HepG2 (cell line): Measurements from ENCODE around the gene ZNF524. TPM values are rescaled to one million over a fixed set of nuclear protein-coding genes. Genes with fewer than 3 reads are reported as not detected.

ENCODE experiments used
- ATAC-seq: fragments of 200-7000 bp; cut with Tn5 transposase; 3 replicates; pipeline ENCODE4 v1.9.1; 2020; ENCODE audit warnings: mild to moderate bottlenecking, moderate library complexity
- BruUV-seq: library from RNA; stranded (reverse); fragments of 400-500 nt; replicated peaks from 2 replicates; lab custom pipeline; 2021; lab: Mats Ljungman, UMichigan
- CTCF ChIA-PET: fragments of 300-600 bp; formaldehyde crosslinking; extraction: SDS; loops from one replicate; lab custom pipeline; 2021; ENCODE audit warnings: low total read pairs, inconsistent platforms, low intra/inter-chr PET ratio; lab: Yijun Ruan, JAX
- POLR2A ChIA-PET: fragments of 350-600 bp; sonication (Branson Sonifier 250); formaldehyde crosslinking; loops from one replicate; lab custom pipeline; 2020; ENCODE audit warnings: antibody characterized with exemption, inconsistent platforms; lab: Yijun Ruan, JAX
- DNase-seq: peaks from one replicate; pipeline ENCODE4 v3.0.0-alpha.2; 2015; ENCODE audit warnings: low spot score
- FAIRE-seq: peaks from 3 replicates; lab custom pipeline; 2011; peaks lifted over from hg19 to GRCh38; lab: Jason Lieb, UNC
- H2AFZ ChIP-seq: one replicate; pipeline ENCODE4 v1.6.1; 2011; ENCODE audit warnings: low read length, inconsistent platforms
- H3K27ac ChIP-seq: fragments of 300-600 bp; 3 replicates; pipeline ENCODE4 v1.8.0; 2011; ENCODE audit warnings: mixed run types, mild to moderate bottlenecking, mixed read lengths, low read length, inconsistent platforms; ENCODE audit not compliant: insufficient read depth; ENCODE audit errors: extremely low read length
- H3K27me3 ChIP-seq, 2 experiments: fragments of 200-600 bp in 1 of 2; 2 replicates in 1 of 2; 3 replicates in 1 of 2; pipeline versions ENCODE4 v1.6.0 to v1.8.0; 2011; ENCODE audit warnings: low read length in 2 of 2, mild to moderate bottlenecking in 2 of 2, moderate library complexity in 2 of 2, inconsistent platforms in 1 of 2; ENCODE audit not compliant: insufficient read depth in 2 of 2, control insufficient read depth in 1 of 2
- H3K36me3 ChIP-seq, 2 experiments: fragments of 200-600 bp in 1 of 2; replicated peaks in 1 of 2; 2 replicates in 1 of 2; 3 replicates in 1 of 2; pipeline versions ENCODE4 v1.5.1 to v1.8.0; 2011; ENCODE audit warnings: low read length in 2 of 2, inconsistent platforms in 1 of 2; ENCODE audit not compliant: insufficient read depth in 2 of 2, control insufficient read depth in 1 of 2
- H3K4me1 ChIP-seq: 2 replicates; pipeline ENCODE4 v1.5.1; 2012; ENCODE audit warnings: low read length, inconsistent platforms; ENCODE audit not compliant: insufficient read depth
- H3K4me2 ChIP-seq: 2 replicates; pipeline ENCODE4 v1.6.0; 2011; ENCODE audit warnings: low read depth, low read length, inconsistent platforms
- H3K4me3 ChIP-seq, 3 experiments: fragments of 200-600 bp in 1 of 3; sonication (generic), shearing (Covaris generic) in 1 of 3; replicated peaks in 1 of 3; 2 replicates each; pipeline ENCODE4 v1.5.1; 2011 to 2016; ENCODE audit warnings: low read length in 3 of 3, inconsistent platforms in 2 of 3, low read depth in 2 of 3, mild to moderate bottlenecking in 2 of 3, control low read depth in 1 of 3, mixed read lengths in 1 of 3; ENCODE audit not compliant: insufficient read depth in 1 of 3
- H3K79me2 ChIP-seq: one replicate; pipeline ENCODE4 v1.6.1; 2011; ENCODE audit warnings: low read length, inconsistent platforms; ENCODE audit not compliant: insufficient read depth
- H3K9ac ChIP-seq: 2 replicates; pipeline ENCODE4 v1.6.0; 2011; ENCODE audit warnings: mild to moderate bottlenecking, low read depth, low read length, inconsistent platforms; ENCODE audit not compliant: insufficient read depth
- H3K9me3 ChIP-seq: 2 replicates; pipeline ENCODE4 v1.5.1; 2012; ENCODE audit warnings: mild to moderate bottlenecking, low read length
- H4K20me1 ChIP-seq: 2 replicates; pipeline ENCODE4 v1.6.0; 2011; ENCODE audit warnings: inconsistent platforms, mild to moderate bottlenecking, low read length, moderate library complexity; ENCODE audit not compliant: insufficient read depth
- DPF2 ChIP-seq: sonication (generic); formaldehyde crosslinking; IDR thresholded peaks from 2 replicates; pipeline ENCODE4 v1.4.0; 2020; ENCODE audit warnings: mild to moderate bottlenecking, low read depth, missing genetic modification reagents, borderline replicate concordance
- TAF1 ChIP-seq: sonication (generic); formaldehyde crosslinking; IDR thresholded peaks from 2 replicates; pipeline ENCODE4 v1.4.0; 2020; ENCODE audit warnings: missing genetic modification reagents
- WGBS: methylation state at CpG from one replicate; pipeline ENCODE4 v1.1.6; 2017; ENCODE audit warnings: low lambda C conversion rate; 5-methylcytosine and 5-hydroxymethylcytosine counted together
- in situ Hi-C: cut with HindIII; loops from 2 replicates; pipeline ENCODE4 v1.10.0; 2017; ENCODE audit warnings: low pct_unique_long_range_greater_than_20kb; ENCODE audit not compliant: extremely low pct_ligation_motif_present
- intact Hi-C: fragments of 100-400 bp; cut with micrococcal nuclease; formaldehyde crosslinking; loops from one replicate; pipeline ENCODE4 v1.10.0; 2022; ENCODE audit not compliant: unreplicated experiment
- polyA plus RNA-seq, 8 experiments: library from polyadenylated mRNA; depleted of rRNA in 3 of 8; stranded (reverse) in 7 of 8; unstranded in 1 of 8; fragments of >200 nt; fragmentation: Illumina TruSeq in 4 of 8; extraction: Trizol in 4 of 8; gene quantifications; 2 replicates each; pipeline versions ENCODE4 v1.2.1 to v1.2.3, GENCODE V29; 2011 to 2016; ENCODE audit warnings: low read depth in 4 of 8, missing spikeins in 1 of 8, mixed read lengths in 1 of 8; ENCODE audit not compliant: insufficient read depth in 1 of 8
- total RNA-seq, 5 experiments: library from RNA; depleted of rRNA; stranded (reverse); fragments of >200 nt; fragmentation: Illumina TruSeq; extraction: Trizol; gene quantifications; 2 replicates each; pipeline ENCODE4 v1.2.3, GENCODE V29; 2016; ENCODE audit warnings: low read depth in 1 of 5
- TF ChIP-seq, protein P1 (sequence below): IDR thresholded peaks from 2 replicates; pipeline ENCODE4 v1.4.0; 2020; ENCODE audit warnings: mild to moderate bottlenecking, missing genetic modification reagents

ZNF524 gene
- total and polyA plus RNA-seq, 2 of the 13 experiments (the other 11 are each of a cell fraction or from before 2014, with no cell fraction given) = 3.2 to 4.6 TPM

DNA sequence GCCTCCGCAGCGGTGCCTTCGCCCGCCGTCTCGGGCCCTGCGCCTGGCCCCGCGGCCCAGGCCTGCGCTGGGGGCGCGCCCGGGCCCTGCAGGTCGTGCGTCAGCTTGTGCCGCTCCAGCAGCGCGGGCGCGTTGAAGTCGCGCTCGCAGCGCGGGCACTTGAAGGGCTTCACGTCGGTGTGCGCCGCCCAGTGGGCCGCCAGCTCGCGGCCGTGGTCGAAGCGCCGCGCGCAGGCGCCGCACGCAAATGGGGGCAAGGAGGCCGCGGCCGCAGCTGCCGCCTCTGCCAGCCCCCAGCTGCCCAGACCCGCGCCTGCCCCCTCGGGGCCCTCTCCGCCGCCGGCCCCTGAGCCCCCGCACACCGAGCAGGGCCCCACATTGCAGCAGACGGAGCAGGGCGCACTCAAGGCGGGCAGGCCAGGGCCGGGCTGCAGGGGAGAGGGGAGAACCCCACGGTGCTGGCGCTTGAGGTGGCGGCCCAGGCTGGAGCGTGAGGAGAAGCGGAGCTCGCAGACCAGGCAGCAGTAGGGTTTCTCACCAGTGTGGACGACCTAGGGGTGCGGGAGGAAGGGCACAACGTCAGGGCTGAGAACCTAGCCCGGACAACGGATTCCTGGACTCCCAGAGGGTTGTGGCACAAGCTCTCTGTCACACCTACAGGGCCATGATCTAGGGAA, 6.9 kb upstream of the ZNF524 start:
- no peak for ATAC-seq
- Histone ChIP-seq H4K20me1 (0 out of 2 replicates have a peak, but pooled peaks cover under 1% of the 10 kb centered on the region), H3K4me2 (no peak overlapping the region), H3K4me3 (no peak overlapping the region), H3K27ac (no peak overlapping the region), H3K9me3 (no peaks in the 10 kb centered on the region), H3K4me1 (peaks cover 2% of the 10 kb centered on the region), H3K79me2 (no peaks in the 10 kb centered on the region), H3K27me3 (no peaks in the 10 kb centered on the region), H3K36me3 (peaks cover 10 to 29% of the 10 kb centered on the region in 2 experiments; a peak in 4 of 5 replicates), H2AFZ (no peak overlapping the region), H3K9ac (no peak overlapping the region)
- intact Hi-C loops = no loop called here
- ChIA-PET POLR2A (no interaction called here), CTCF (no interaction called here)
- no peak for TF ChIP-seq DPF2 (CRISPR knock-in tag)
- TF ChIP-seq TAF1 (CRISPR knock-in tag) = no peak
- TF ChIP-seq, protein P1, sequence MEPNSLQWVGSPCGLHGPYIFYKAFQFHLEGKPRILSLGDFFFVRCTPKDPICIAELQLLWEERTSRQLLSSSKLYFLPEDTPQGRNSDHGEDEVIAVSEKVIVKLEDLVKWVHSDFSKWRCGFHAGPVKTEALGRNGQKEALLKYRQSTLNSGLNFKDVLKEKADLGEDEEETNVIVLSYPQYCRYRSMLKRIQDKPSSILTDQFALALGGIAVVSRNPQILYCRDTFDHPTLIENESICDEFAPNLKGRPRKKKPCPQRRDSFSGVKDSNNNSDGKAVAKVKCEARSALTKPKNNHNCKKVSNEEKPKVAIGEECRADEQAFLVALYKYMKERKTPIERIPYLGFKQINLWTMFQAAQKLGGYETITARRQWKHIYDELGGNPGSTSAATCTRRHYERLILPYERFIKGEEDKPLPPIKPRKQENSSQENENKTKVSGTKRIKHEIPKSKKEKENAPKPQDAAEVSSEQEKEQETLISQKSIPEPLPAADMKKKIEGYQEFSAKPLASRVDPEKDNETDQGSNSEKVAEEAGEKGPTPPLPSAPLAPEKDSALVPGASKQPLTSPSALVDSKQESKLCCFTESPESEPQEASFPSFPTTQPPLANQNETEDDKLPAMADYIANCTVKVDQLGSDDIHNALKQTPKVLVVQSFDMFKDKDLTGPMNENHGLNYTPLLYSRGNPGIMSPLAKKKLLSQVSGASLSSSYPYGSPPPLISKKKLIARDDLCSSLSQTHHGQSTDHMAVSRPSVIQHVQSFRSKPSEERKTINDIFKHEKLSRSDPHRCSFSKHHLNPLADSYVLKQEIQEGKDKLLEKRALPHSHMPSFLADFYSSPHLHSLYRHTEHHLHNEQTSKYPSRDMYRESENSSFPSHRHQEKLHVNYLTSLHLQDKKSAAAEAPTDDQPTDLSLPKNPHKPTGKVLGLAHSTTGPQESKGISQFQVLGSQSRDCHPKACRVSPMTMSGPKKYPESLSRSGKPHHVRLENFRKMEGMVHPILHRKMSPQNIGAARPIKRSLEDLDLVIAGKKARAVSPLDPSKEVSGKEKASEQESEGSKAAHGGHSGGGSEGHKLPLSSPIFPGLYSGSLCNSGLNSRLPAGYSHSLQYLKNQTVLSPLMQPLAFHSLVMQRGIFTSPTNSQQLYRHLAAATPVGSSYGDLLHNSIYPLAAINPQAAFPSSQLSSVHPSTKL (CRISPR knock-in tag) = no peak
- WGBS = 99% methylated on average over 28 of the region's 68 CpGs
- no peak for DNase-seq
- no peak for FAIRE-seq
- BruUV-seq = no TSS peak
- in situ Hi-C loops = no loop called here
